B cell (primary cell): ENCODE measurements around the gene PHB1. TPM values are rescaled to one million over a fixed set of nuclear protein-coding genes. Genes with fewer than 3 reads are reported as not detected.
A peak's percentile ranks its signal among the peaks of the same experiment; 100 is the strongest.

Experiments used
- ATAC-seq: fragments of 200-7000 bp; cut with Tn5 transposase; one replicate; pipeline ENCODE4 v1.10.0; 2021; ENCODE audit warnings: low read depth, mild to moderate bottlenecking, moderate number of reproducible peaks, moderate library complexity
- CTCF ChIA-PET: fragments of 350-600 bp; sonication (Branson Sonifier 250); formaldehyde crosslinking; loops from one replicate; lab custom pipeline; 2021; ENCODE audit warnings: antibody characterized with exemption, inconsistent platforms; lab: Charles Lee
- POLR2A ChIA-PET: fragments of 350-600 bp; sonication (Branson Sonifier 250); formaldehyde crosslinking; loops from one replicate; lab custom pipeline; 2021; ENCODE audit warnings: antibody characterized with exemption; lab: Charles Lee
- DNase-seq: peaks from one replicate; pipeline ENCODE4 v3.0.0; 2013
- H2AFZ ChIP-seq: 2 replicates; pipeline ENCODE4 v1.6.1; 2012; ENCODE audit warnings: mild to moderate bottlenecking, low read depth, low read length; ENCODE audit not compliant: insufficient read depth, poor library complexity, severe bottlenecking
- H3K27ac ChIP-seq, 2 donors: 1 replicate in 1 of 2; 2 replicates in 1 of 2; pipeline ENCODE4 v1.5.1; 2012 to 2013; ENCODE audit warnings: low read length in 2 of 2, mild to moderate bottlenecking in 2 of 2, moderate library complexity in 1 of 2
- H3K27me3 ChIP-seq, 4 experiments: fragments of 200-600 bp in 1 of 4; sonication (generic) in 1 of 4; replicated peaks in 1 of 4; 1 replicate in 2 of 4; 2 replicates in 2 of 4; pipeline versions ENCODE4 v1.6.1 to v1.7.0; 2013 to 2016; ENCODE audit warnings: low read length in 3 of 4, mild to moderate bottlenecking in 2 of 4, mixed read lengths in 1 of 4, moderate library complexity in 1 of 4; ENCODE audit not compliant: insufficient read depth in 4 of 4, control insufficient read depth in 3 of 4; ENCODE audit errors: control extremely low read depth in 1 of 4
- H3K36me3 ChIP-seq, 2 experiments: replicated peaks in 1 of 2; 1 replicate in 1 of 2; 2 replicates in 1 of 2; pipeline versions ENCODE4 v1.6.1 to v1.7.1; 2013; ENCODE audit warnings: low read length in 1 of 2; ENCODE audit not compliant: insufficient read depth in 2 of 2, control insufficient read depth in 1 of 2; ENCODE audit errors: control extremely low read depth in 1 of 2, extremely low read depth in 1 of 2
- H3K4me1 ChIP-seq, 2 donors: fragments of 200-600 bp in 1 of 2; sonication (generic) in 1 of 2; 1 replicate in 1 of 2; 2 replicates in 1 of 2; pipeline versions ENCODE4 v1.5.1 to v1.6.1; 2013 to 2017; ENCODE audit warnings: low read length in 2 of 2; ENCODE audit not compliant: control insufficient read depth in 2 of 2, insufficient read depth in 2 of 2
- H3K4me2 ChIP-seq: replicated peaks from 2 replicates; pipeline ENCODE3; 2012; ENCODE audit warnings: mild to moderate bottlenecking, low read depth, low read length; ENCODE audit not compliant: poor library complexity, severe bottlenecking
- H3K4me3 ChIP-seq, 5 experiments: fragments of 200-600 bp in 1 of 5; sonication (generic) in 1 of 5; 1 replicate in 3 of 5; 2 replicates in 2 of 5; pipeline versions ENCODE4 v1.5.1 to v1.7.0; 2011 to 2016; ENCODE audit warnings: low read length in 4 of 5, mild to moderate bottlenecking in 4 of 5, low read depth in 2 of 5, control low read depth in 1 of 5, moderate library complexity in 1 of 5; ENCODE audit not compliant: insufficient read depth in 1 of 5; ENCODE audit errors: control extremely low read depth in 1 of 5, extremely low read depth in 1 of 5
- H3K79me2 ChIP-seq: fragments of 200-600 bp; sonication (generic); one replicate; pipeline ENCODE4 v1.6.0; 2016; ENCODE audit warnings: low read length; ENCODE audit not compliant: control insufficient read depth, insufficient read depth
- H3K9ac ChIP-seq: fragments of 200-600 bp; sonication (generic); 2 replicates; pipeline ENCODE4 v1.6.1; 2017; ENCODE audit warnings: mild to moderate bottlenecking, low read length, moderate library complexity
- H3K9me3 ChIP-seq, 3 donors: one replicate each; pipeline versions ENCODE4 v1.6.1 to v1.7.1; 2013; ENCODE audit warnings: low read length in 2 of 3; ENCODE audit not compliant: control insufficient read depth in 2 of 3, insufficient read depth in 1 of 3; ENCODE audit errors: control extremely low read depth in 1 of 3
- H4K20me1 ChIP-seq: 2 replicates; pipeline ENCODE4 v1.6.0; 2012; ENCODE audit warnings: mild to moderate bottlenecking, low read length; ENCODE audit not compliant: insufficient read depth, control insufficient read depth, poor library complexity, severe bottlenecking
- H3K27ac Mint-ChIP-seq: one replicate; pipeline ENCODE4 v1.8.0; 2021; ENCODE audit warnings: mixed read lengths
- H3K27me3 Mint-ChIP-seq: one replicate; pipeline ENCODE4 v1.8.0; 2021; ENCODE audit warnings: mixed read lengths
- H3K4me1 Mint-ChIP-seq: one replicate; pipeline ENCODE4 v1.8.0; 2021; ENCODE audit warnings: mixed read lengths
- H3K4me3 Mint-ChIP-seq: one replicate; pipeline ENCODE4 v1.8.0; 2021; ENCODE audit warnings: mixed read lengths
- H3K9me3 Mint-ChIP-seq: one replicate; pipeline ENCODE4 v1.8.0; 2022; ENCODE audit warnings: mixed read lengths; ENCODE audit not compliant: insufficient read depth
- CTCF ChIP-seq: fragments of 200-600 bp; IDR thresholded peaks from one replicate; pipeline ENCODE4 v1.8.0; 2022; ENCODE audit warnings: antibody characterized with exemption, mild to moderate bottlenecking
- EZH2 ChIP-seq: IDR thresholded peaks from 2 replicates; pipeline ENCODE4 v1.6.1; 2012; ENCODE audit warnings: borderline replicate concordance, low read depth, mild to moderate bottlenecking, moderate library complexity, low read length; ENCODE audit not compliant: insufficient read depth, poor library complexity, severe bottlenecking
- WGBS: methylation state at CpG from one replicate; pipeline ENCODE4 v1.1.5; 2013; ENCODE audit warnings: missing lambda C conversion rate; ENCODE audit not compliant: insufficient coverage; 5-methylcytosine and 5-hydroxymethylcytosine counted together
- intact Hi-C: fragments of 100-400 bp; cut with micrococcal nuclease; formaldehyde crosslinking; loops from one replicate; pipeline ENCODE4 v1.10.0; 2022
- polyA plus RNA-seq: library from polyadenylated mRNA; depleted of rRNA; stranded (reverse); fragments of >200 nt; gene quantifications from 2 replicates; pipeline ENCODE4 v1.2.3, GENCODE V29; 2012
- total RNA-seq, 2 donors: library from RNA; stranded (reverse); fragments of 120-200 nt in 1 of 2; gene quantifications; 1 replicate in 1 of 2; 2 replicates in 1 of 2; pipeline versions ENCODE4 v1.2.3 to v1.2.4, GENCODE V29; 2013 to 2022

Gene PHB1
- total and polyA plus RNA-seq, 2 donors (not counting 1 experiment from before 2014, with no cell fraction given) = 45.5 to 72.3 TPM

- Histone ChIP-seq H3K4me1 (peaks cover 30 to 36% of the 10 kb centered on the region in 2 donors), H3K27me3 (no peaks in the 10 kb centered on the region), H3K9me3 (no peaks in the 10 kb centered on the region), H3K36me3 (no peaks in the 10 kb centered on the region), H3K27ac (no peak overlapping the region), H2AFZ (no peak overlapping the region), H3K79me2 (peaks cover 18% of the 10 kb centered on the region), H3K9ac (no peak overlapping the region), H3K4me2 (no peak overlapping the region), H4K20me1 (peaks cover 9% of the 10 kb centered on the region), H3K4me3 (no peak overlapping the region)
- intact Hi-C loops = loop anchor here (5.0 kb wide), 1 partner anchor 313 kb away; the partner anchor contains the start of gene SPOP
- ChIA-PET CTCF (interaction anchor here (1.0 to 12.2 kb wide), 6 partner anchors 22 to 47 kb away, joined by 3 to 114 read pairs (median 6); no protein-coding TSS in a partner anchor), POLR2A (no interaction called here)
- Mint-ChIP-seq H3K9me3 (no peaks in the 10 kb centered on the region), H3K27me3 (no peaks in the 10 kb centered on the region), H3K4me1 (peaks cover 50% of the 10 kb centered on the region), H3K4me3 (no peak overlapping the region), H3K27ac (no peak overlapping the region)
- TF ChIP-seq CTCF = no peak
- no peak for TF ChIP-seq EZH2
- no peak for DNase-seq
- WGBS = no CpG with 5 or more reads among the region's 2 CpGs
- ATAC-seq = no peak
Observed at GRCh38 chr17:49364119-49364518, 50.6 kb downstream of the PHB1 start.

- no peak for ATAC-seq
- Histone ChIP-seq H4K20me1 (peaks cover 10% of the 10 kb centered on the region), H3K9me3 (no peaks in the 10 kb centered on the region), H3K4me1 (peaks cover 39% of the 10 kb centered on the region in 2 donors), H3K9ac (no peak overlapping the region), H3K4me3 (no peak overlapping the region), H3K79me2 (peaks cover 27% of the 10 kb centered on the region), H3K27me3 (no peaks in the 10 kb centered on the region), H3K36me3 (no peaks in the 10 kb centered on the region), H2AFZ (no peak overlapping the region), H3K27ac (no peak overlapping the region), H3K4me2 (peak overlapping the region; percentile 76)
- Mint-ChIP-seq H3K4me1 (peaks cover 55% of the 10 kb centered on the region), H3K4me3 (peak overlapping the region; percentile 93), H3K27ac (peak overlapping the region; percentile 96), H3K27me3 (no peaks in the 10 kb centered on the region), H3K9me3 (no peaks in the 10 kb centered on the region)
- no peak for DNase-seq
- WGBS = no CpG with 5 or more reads among the region's 4 CpGs
- TF ChIP-seq EZH2 = no peak
- no peak for TF ChIP-seq CTCF
- POLR2A ChIA-PET = interaction anchor here (0.9 to 1.4 kb wide), 3 partner anchors 21 to 171 kb away, joined by 4 to 5 read pairs (median 4); no protein-coding TSS in a partner anchor
- intact Hi-C loops = loop anchor here (5.0 kb wide), 1 partner anchor 314 kb away; the partner anchor contains the start of gene SPOP
- CTCF ChIA-PET = interaction anchor here (1.0 to 12.2 kb wide), 7 partner anchors 8 to 172 kb away, joined by 3 to 114 read pairs (median 6); no protein-coding TSS in a partner anchor
Observed at GRCh38 chr17:49363251-49363650, 51.4 kb downstream of the PHB1 start.
